SW 1271 (cell line): ENCODE measurements around the gene CCN6.

Source experiments
- DNase-seq, 2 experiments: peaks; one replicate each; lab custom pipeline; 2025; lab: John Stamatoyannopoulos, UW

The CCN6 gene

DNA sequence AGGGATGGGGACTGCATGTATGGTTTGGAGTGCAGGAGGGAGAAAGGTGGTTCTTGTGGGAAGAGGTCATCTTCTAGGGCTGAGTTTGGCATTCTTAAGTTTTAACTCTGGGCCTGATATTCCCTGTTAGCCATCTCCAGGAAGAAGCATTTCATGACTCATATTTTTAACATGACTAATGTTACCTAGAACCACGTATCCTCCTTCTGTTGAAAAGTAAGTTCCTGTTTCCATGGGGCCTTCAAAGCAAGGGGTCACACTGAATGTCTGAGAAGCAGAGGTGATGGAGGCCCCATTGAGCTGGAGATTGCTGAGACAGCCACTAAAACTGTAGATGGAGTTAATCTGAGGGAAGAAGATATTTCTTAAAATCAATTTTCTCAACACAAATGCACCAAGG lies 63.6 kb downstream of the CCN6 start:
- peak in 1 of 2 experiments; percentile 37 for DNase-seq

DNA sequence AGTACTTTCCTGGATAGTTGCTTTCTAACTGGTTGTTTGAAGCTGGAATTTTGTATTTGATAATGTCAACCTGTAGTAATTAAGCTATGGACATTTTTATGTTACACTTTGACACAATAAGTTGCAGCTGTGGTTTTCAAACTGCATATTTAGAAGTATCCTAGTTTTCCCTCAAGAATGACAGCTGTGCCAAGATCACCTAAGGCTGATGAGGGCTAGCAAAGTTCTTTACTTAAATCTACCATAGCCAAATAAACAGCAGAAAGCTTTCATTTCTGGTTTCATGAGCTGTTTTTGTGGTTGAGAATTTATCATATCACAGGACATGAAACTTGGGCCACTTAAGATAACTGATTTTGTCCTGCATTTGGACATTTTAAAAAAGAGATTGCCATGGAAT lies 64.1 kb downstream of the CCN6 start:
- DNase-seq, result no peak
